HepG2 (cell line): ENCODE measurements around the gene ORC4. TPM values are rescaled to one million over a fixed set of nuclear protein-coding genes. Genes with fewer than 3 reads are reported as not detected.
A peak's percentile ranks its signal among the peaks of the same experiment; 100 is the strongest.
"Not testable (repeated sequence)": the region's sequence is repeated elsewhere in the genome, so short reads cannot be mapped to it uniquely, and the experiment has no call there.

Experiments
- ATAC-seq: fragments of 200-7000 bp; cut with Tn5 transposase; 3 replicates; pipeline ENCODE4 v1.9.1; 2020; ENCODE audit warnings: mild to moderate bottlenecking, moderate library complexity
- BruUV-seq: library from RNA; stranded (reverse); fragments of 400-500 nt; replicated peaks from 2 replicates; lab custom pipeline; 2021; lab: Mats Ljungman, UMichigan
- CTCF ChIA-PET: fragments of 300-600 bp; formaldehyde crosslinking; extraction: SDS; loops from one replicate; lab custom pipeline; 2021; ENCODE audit warnings: low total read pairs, inconsistent platforms, low intra/inter-chr PET ratio; lab: Yijun Ruan, JAX
- POLR2A ChIA-PET: fragments of 350-600 bp; sonication (Branson Sonifier 250); formaldehyde crosslinking; loops from one replicate; lab custom pipeline; 2020; ENCODE audit warnings: antibody characterized with exemption, inconsistent platforms; lab: Yijun Ruan, JAX
- DNase-seq: peaks from one replicate; pipeline ENCODE4 v3.0.0-alpha.2; 2015; ENCODE audit warnings: low spot score
- FAIRE-seq: peaks from 3 replicates; lab custom pipeline; 2011; peaks lifted over from hg19 to GRCh38; lab: Jason Lieb, UNC
- H2AFZ ChIP-seq: one replicate; pipeline ENCODE4 v1.6.1; 2011; ENCODE audit warnings: low read length, inconsistent platforms
- H3K27ac ChIP-seq: fragments of 300-600 bp; 3 replicates; pipeline ENCODE4 v1.8.0; 2011; ENCODE audit warnings: mixed run types, mild to moderate bottlenecking, mixed read lengths, low read length, inconsistent platforms; ENCODE audit not compliant: insufficient read depth; ENCODE audit errors: extremely low read length
- H3K27me3 ChIP-seq, 2 experiments: fragments of 200-600 bp in 1 of 2; 2 replicates in 1 of 2; 3 replicates in 1 of 2; pipeline versions ENCODE4 v1.6.0 to v1.8.0; 2011; ENCODE audit warnings: low read length in 2 of 2, mild to moderate bottlenecking in 2 of 2, moderate library complexity in 2 of 2, inconsistent platforms in 1 of 2; ENCODE audit not compliant: insufficient read depth in 2 of 2, control insufficient read depth in 1 of 2
- H3K36me3 ChIP-seq, 2 experiments: fragments of 200-600 bp in 1 of 2; replicated peaks in 1 of 2; 2 replicates in 1 of 2; 3 replicates in 1 of 2; pipeline versions ENCODE4 v1.5.1 to v1.8.0; 2011; ENCODE audit warnings: low read length in 2 of 2, inconsistent platforms in 1 of 2; ENCODE audit not compliant: insufficient read depth in 2 of 2, control insufficient read depth in 1 of 2
- H3K4me1 ChIP-seq: 2 replicates; pipeline ENCODE4 v1.5.1; 2012; ENCODE audit warnings: low read length, inconsistent platforms; ENCODE audit not compliant: insufficient read depth
- H3K4me2 ChIP-seq: 2 replicates; pipeline ENCODE4 v1.6.0; 2011; ENCODE audit warnings: low read depth, low read length, inconsistent platforms
- H3K4me3 ChIP-seq, 3 experiments: fragments of 200-600 bp in 1 of 3; sonication (generic), shearing (Covaris generic) in 1 of 3; replicated peaks in 1 of 3; 2 replicates each; pipeline ENCODE4 v1.5.1; 2011 to 2016; ENCODE audit warnings: low read length in 3 of 3, inconsistent platforms in 2 of 3, low read depth in 2 of 3, mild to moderate bottlenecking in 2 of 3, control low read depth in 1 of 3, mixed read lengths in 1 of 3; ENCODE audit not compliant: insufficient read depth in 1 of 3
- H3K79me2 ChIP-seq: one replicate; pipeline ENCODE4 v1.6.1; 2011; ENCODE audit warnings: low read length, inconsistent platforms; ENCODE audit not compliant: insufficient read depth
- H3K9ac ChIP-seq: 2 replicates; pipeline ENCODE4 v1.6.0; 2011; ENCODE audit warnings: mild to moderate bottlenecking, low read depth, low read length, inconsistent platforms; ENCODE audit not compliant: insufficient read depth
- H3K9me3 ChIP-seq: 2 replicates; pipeline ENCODE4 v1.5.1; 2012; ENCODE audit warnings: mild to moderate bottlenecking, low read length
- H4K20me1 ChIP-seq: 2 replicates; pipeline ENCODE4 v1.6.0; 2011; ENCODE audit warnings: inconsistent platforms, mild to moderate bottlenecking, low read length, moderate library complexity; ENCODE audit not compliant: insufficient read depth
- MAFF ChIP-seq: IDR thresholded peaks from 2 replicates; pipeline ENCODE4 v1.6.1; 2011; ENCODE audit warnings: low read depth, low read length, improper control_type of control experiment
- MAFK ChIP-seq, 2 experiments: IDR thresholded peaks in 1 of 2; conservative IDR thresholded peaks in 1 of 2; 2 replicates each; pipeline ENCODE4 v1.6.1; 2011; ENCODE audit warnings: improper control_type of control experiment in 2 of 2, low read length in 2 of 2
- NFE2 ChIP-seq: sonication (generic); formaldehyde crosslinking; IDR thresholded peaks from 2 replicates; pipeline ENCODE4 v1.4.0; 2020; ENCODE audit warnings: missing genetic modification reagents
- PCBP1 ChIP-seq: fragments of 200-400 bp; formaldehyde crosslinking; IDR thresholded peaks from 2 replicates; pipeline ENCODE4 v1.6.1; 2017; ENCODE audit warnings: mild to moderate bottlenecking, low read depth, low read length, borderline replicate concordance
- SIX1 ChIP-seq: sonication (generic); formaldehyde crosslinking; IDR thresholded peaks from 2 replicates; pipeline ENCODE4 v1.4.0; 2020; ENCODE audit warnings: missing genetic modification reagents, borderline replicate concordance
- ZNF282 ChIP-seq: fragments of 450-650 bp; IDR thresholded peaks from 2 replicates; pipeline ENCODE4 v1.6.1; 2018; ENCODE audit not compliant: partially characterized antibody
- ZNF746 ChIP-seq: sonication (generic); formaldehyde crosslinking; IDR thresholded peaks from 2 replicates; pipeline ENCODE4 v1.8.0; 2022; ENCODE audit warnings: mild to moderate bottlenecking, missing genetic modification reagents
- WGBS: methylation state at CpG from one replicate; pipeline ENCODE4 v1.1.6; 2017; ENCODE audit warnings: low lambda C conversion rate; 5-methylcytosine and 5-hydroxymethylcytosine counted together
- in situ Hi-C: cut with HindIII; loops from 2 replicates; pipeline ENCODE4 v1.10.0; 2017; ENCODE audit warnings: low pct_unique_long_range_greater_than_20kb; ENCODE audit not compliant: extremely low pct_ligation_motif_present
- intact Hi-C: fragments of 100-400 bp; cut with micrococcal nuclease; formaldehyde crosslinking; loops from one replicate; pipeline ENCODE4 v1.10.0; 2022; ENCODE audit not compliant: unreplicated experiment
- polyA plus RNA-seq, 8 experiments: library from polyadenylated mRNA; depleted of rRNA in 3 of 8; stranded (reverse) in 7 of 8; unstranded in 1 of 8; fragments of >200 nt; fragmentation: Illumina TruSeq in 4 of 8; extraction: Trizol in 4 of 8; gene quantifications; 2 replicates each; pipeline versions ENCODE4 v1.2.1 to v1.2.3, GENCODE V29; 2011 to 2016; ENCODE audit warnings: low read depth in 4 of 8, missing spikeins in 1 of 8, mixed read lengths in 1 of 8; ENCODE audit not compliant: insufficient read depth in 1 of 8
- total RNA-seq, 5 experiments: library from RNA; depleted of rRNA; stranded (reverse); fragments of >200 nt; fragmentation: Illumina TruSeq; extraction: Trizol; gene quantifications; 2 replicates each; pipeline ENCODE4 v1.2.3, GENCODE V29; 2016; ENCODE audit warnings: low read depth in 1 of 5
- TF ChIP-seq, protein P1 (sequence below): sonication (generic); formaldehyde crosslinking; IDR thresholded peaks from 2 replicates; pipeline ENCODE4 v1.4.0; 2020; ENCODE audit warnings: missing genetic modification reagents, borderline replicate concordance
- TF ChIP-seq, protein P2 (sequence below): sonication (generic); formaldehyde crosslinking; conservative IDR thresholded peaks from 2 replicates; pipeline ENCODE4 v1.5.0; 2020; ENCODE audit warnings: missing genetic modification reagents
- TF ChIP-seq, protein P3 (sequence below): sonication (generic); formaldehyde crosslinking; IDR thresholded peaks from 2 replicates; pipeline ENCODE4 v1.4.0; 2020; ENCODE audit warnings: missing genetic modification reagents

Gene ORC4
- total and polyA plus RNA-seq, 2 of the 13 experiments (the other 11 are each of a cell fraction or from before 2014, with no cell fraction given) = 28.6 to 84.8 TPM

DNA sequence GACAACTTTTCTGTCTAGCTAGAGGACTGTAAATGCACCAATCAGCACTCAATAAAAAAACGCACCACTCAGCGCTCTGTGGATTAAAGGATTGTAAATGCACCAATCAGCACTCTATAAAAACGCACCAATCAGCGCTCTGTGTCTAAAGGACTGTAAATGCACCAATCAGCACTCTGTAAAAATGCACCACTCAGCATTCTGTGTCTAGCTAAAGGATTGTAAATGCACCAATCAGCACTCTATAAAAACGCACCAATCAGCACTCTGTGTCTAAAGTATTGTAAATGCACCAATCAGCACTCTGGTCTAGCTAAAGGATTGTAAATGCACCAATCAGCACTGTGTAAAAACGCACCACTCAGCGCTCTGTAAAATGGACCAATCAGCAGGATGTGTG is 25.6 kb downstream of the ORC4 start:
- POLR2A ChIA-PET, in situ Hi-C loops, H3K27me3 ChIP-seq, ATAC-seq, H3K4me3 ChIP-seq, H3K27ac ChIP-seq, BruUV-seq, H3K4me2 ChIP-seq, FAIRE-seq: not testable (repeated sequence)
- peaks cover 92% of the 10 kb centered on the region for H3K79me2 ChIP-seq
- H3K36me3 ChIP-seq = peaks cover 5 to 12% of the 10 kb centered on the region in 2 experiments
- over 99% methylated on average over 7 of the region's 7 CpGs for WGBS
- peaks cover 24% of the 10 kb centered on the region for H4K20me1 ChIP-seq
- TF ChIP-seq MAFF (peak; percentile 90), MAFK (conservative IDR thresholded peaks at IDR 0.05 in 1 of 2, IDR thresholded peaks at IDR 0.05 in 1 of 2; ENCODE audit: low read length in 2 of 2) (peak; percentile 87 to 90)
- TF ChIP-seq, all 625 proteins: peak for 2; not testable (repeated sequence) for 623
- H3K9me3 ChIP-seq, H3K4me1 ChIP-seq, CTCF ChIA-PET, H3K9ac ChIP-seq, DNase-seq, H2AFZ ChIP-seq, intact Hi-C loops: not testable (repeated sequence)

DNA sequence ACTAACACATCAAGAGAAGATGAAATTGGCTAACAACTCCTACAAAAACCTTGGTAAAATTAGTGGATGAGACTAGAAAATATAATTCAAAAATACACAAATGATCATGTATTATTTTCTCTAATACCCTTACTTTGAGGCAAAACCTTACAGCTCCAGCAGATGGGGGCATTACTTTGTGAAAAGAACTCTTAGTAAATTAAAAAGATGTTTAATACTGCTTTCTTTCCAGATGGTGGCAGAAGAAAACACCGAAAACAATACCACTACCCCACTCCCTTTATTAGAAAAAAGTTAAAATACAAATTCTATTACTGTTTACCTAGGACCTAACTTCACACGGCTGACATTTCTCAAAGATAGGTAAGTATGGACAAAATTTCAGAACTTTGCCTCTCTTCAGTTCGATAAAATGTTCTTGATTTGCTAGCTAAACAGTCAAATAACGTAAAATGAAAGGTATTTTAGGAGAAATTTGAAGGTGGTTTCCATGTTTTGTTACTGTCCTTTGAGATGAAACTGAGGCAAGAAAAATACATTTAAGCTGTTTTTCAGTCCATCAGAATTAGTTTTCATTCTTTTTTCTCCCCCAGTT is 30.6 kb downstream of the ORC4 start:
- in situ Hi-C loops = no loop called here
- WGBS = 82% methylated on average over 4 of the region's 4 CpGs
- intact Hi-C loops = loop anchor here (1.0 kb wide), 2 partner anchors 211 to 519 kb away; no protein-coding TSS in a partner anchor
- ChIA-PET CTCF (interaction anchor here (0.5 to 2.0 kb wide), 3 partner anchors 211 to 1000 kb away, joined by 3 to 26 read pairs (median 10); no protein-coding TSS in a partner anchor), POLR2A (no interaction called here)
- FAIRE-seq = no peak
- H3K4me1 ChIP-seq = 0 out of 2 replicates have a peak, but pooled peaks cover 5% of the 10 kb centered on the region
- peaks cover 24% of the 10 kb centered on the region for H4K20me1 ChIP-seq
- no peak overlapping the region for H3K4me2 ChIP-seq
- H3K9ac ChIP-seq = no peak overlapping the region
- ATAC-seq = peak; percentile 70
- H3K9me3 ChIP-seq = no peaks in the 10 kb centered on the region
- H3K27me3 ChIP-seq = no peaks in the 10 kb centered on the region
- BruUV-seq = no TSS peak
- H2AFZ ChIP-seq = no peak overlapping the region
- peaks cover 91% of the 10 kb centered on the region for H3K79me2 ChIP-seq
- H3K36me3 ChIP-seq = peaks cover 0 to under 1% of the 10 kb centered on the region in 2 experiments; a peak in 1 of 5 replicates
- peak; percentile 47 for DNase-seq
- no peak overlapping the region for H3K4me3 ChIP-seq
- no peak overlapping the region for H3K27ac ChIP-seq
- TF ChIP-seq NFE2 (CRISPR knock-in tag) (no peak), PCBP1 (no peak), ZNF282 (no peak), SIX1 (CRISPR knock-in tag) (no peak), ZNF746 (CRISPR knock-in tag) (no peak)
- TF ChIP-seq, protein P1, sequence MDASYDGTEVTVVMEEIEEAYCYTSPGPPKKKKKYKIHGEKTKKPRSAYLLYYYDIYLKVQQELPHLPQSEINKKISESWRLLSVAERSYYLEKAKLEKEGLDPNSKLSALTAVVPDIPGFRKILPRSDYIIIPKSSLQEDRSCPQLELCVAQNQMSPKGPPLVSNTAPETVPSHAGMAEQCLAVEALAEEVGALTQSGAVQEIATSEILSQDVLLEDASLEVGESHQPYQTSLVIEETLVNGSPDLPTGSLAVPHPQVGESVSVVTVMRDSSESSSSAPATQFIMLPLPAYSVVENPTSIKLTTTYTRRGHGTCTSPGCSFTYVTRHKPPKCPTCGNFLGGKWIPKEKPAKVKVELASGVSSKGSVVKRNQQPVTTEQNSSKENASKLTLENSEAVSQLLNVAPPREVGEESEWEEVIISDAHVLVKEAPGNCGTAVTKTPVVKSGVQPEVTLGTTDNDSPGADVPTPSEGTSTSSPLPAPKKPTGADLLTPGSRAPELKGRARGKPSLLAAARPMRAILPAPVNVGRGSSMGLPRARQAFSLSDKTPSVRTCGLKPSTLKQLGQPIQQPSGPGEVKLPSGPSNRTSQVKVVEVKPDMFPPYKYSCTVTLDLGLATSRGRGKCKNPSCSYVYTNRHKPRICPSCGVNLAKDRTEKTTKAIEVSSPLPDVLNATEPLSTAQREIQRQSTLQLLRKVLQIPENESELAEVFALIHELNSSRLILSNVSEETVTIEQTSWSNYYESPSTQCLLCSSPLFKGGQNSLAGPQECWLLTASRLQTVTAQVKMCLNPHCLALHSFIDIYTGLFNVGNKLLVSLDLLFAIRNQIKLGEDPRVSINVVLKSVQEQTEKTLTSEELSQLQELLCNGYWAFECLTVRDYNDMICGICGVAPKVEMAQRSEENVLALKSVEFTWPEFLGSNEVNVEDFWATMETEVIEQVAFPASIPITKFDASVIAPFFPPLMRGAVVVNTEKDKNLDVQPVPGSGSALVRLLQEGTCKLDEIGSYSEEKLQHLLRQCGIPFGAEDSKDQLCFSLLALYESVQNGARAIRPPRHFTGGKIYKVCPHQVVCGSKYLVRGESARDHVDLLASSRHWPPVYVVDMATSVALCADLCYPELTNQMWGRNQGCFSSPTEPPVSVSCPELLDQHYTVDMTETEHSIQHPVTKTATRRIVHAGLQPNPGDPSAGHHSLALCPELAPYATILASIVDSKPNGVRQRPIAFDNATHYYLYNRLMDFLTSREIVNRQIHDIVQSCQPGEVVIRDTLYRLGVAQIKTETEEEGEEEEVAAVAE (CRISPR knock-in tag) = no peak
- TF ChIP-seq, protein P2, sequence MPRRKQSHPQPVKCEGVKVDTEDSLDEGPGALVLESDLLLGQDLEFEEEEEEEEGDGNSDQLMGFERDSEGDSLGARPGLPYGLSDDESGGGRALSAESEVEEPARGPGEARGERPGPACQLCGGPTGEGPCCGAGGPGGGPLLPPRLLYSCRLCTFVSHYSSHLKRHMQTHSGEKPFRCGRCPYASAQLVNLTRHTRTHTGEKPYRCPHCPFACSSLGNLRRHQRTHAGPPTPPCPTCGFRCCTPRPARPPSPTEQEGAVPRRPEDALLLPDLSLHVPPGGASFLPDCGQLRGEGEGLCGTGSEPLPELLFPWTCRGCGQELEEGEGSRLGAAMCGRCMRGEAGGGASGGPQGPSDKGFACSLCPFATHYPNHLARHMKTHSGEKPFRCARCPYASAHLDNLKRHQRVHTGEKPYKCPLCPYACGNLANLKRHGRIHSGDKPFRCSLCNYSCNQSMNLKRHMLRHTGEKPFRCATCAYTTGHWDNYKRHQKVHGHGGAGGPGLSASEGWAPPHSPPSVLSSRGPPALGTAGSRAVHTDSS (CRISPR knock-in tag) = no peak
- TF ChIP-seq, protein P3, sequence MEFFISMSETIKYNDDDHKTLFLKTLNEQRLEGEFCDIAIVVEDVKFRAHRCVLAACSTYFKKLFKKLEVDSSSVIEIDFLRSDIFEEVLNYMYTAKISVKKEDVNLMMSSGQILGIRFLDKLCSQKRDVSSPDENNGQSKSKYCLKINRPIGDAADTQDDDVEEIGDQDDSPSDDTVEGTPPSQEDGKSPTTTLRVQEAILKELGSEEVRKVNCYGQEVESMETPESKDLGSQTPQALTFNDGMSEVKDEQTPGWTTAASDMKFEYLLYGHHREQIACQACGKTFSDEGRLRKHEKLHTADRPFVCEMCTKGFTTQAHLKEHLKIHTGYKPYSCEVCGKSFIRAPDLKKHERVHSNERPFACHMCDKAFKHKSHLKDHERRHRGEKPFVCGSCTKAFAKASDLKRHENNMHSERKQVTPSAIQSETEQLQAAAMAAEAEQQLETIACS (CRISPR knock-in tag) = no peak
